ENCODE results near the gene DPYSL4. TPM values are rescaled to one million over a fixed set of nuclear protein-coding genes. Genes with fewer than 3 reads are reported as not detected.

The DPYSL4 gene
- total RNA-seq, 3 donors from 2014 or later (not counting 1 experiment from before 2014, with no cell fraction given): 0.40 to 1.3 (median 1.0) TPM

- no peak overlapping the region for H3K27ac ChIP-seq (ENCODE audit: low read length)
- WGBS (ENCODE audit: insufficient coverage): 90% methylated on average over 17 of the region's 17 CpGs
- H3K27me3 ChIP-seq (ENCODE audit: control insufficient read depth, insufficient read depth, low read length): no peaks in the 10 kb centered on the region
- intact Hi-C loops (cut with micrococcal nuclease): loop anchor here (10.0 kb wide), 1 partner anchor 287 kb away; no protein-coding TSS in a partner anchor
- no peak overlapping the region for H3K27ac Mint-ChIP-seq
- no peaks in the 10 kb centered on the region for H3K36me3 Mint-ChIP-seq
- TF ChIP-seq, protein P1, sequence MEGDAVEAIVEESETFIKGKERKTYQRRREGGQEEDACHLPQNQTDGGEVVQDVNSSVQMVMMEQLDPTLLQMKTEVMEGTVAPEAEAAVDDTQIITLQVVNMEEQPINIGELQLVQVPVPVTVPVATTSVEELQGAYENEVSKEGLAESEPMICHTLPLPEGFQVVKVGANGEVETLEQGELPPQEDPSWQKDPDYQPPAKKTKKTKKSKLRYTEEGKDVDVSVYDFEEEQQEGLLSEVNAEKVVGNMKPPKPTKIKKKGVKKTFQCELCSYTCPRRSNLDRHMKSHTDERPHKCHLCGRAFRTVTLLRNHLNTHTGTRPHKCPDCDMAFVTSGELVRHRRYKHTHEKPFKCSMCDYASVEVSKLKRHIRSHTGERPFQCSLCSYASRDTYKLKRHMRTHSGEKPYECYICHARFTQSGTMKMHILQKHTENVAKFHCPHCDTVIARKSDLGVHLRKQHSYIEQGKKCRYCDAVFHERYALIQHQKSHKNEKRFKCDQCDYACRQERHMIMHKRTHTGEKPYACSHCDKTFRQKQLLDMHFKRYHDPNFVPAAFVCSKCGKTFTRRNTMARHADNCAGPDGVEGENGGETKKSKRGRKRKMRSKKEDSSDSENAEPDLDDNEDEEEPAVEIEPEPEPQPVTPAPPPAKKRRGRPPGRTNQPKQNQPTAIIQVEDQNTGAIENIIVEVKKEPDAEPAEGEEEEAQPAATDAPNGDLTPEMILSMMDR (IDR thresholded peaks at IDR 0.05): no peak
- H3K27me3 Mint-ChIP-seq (ENCODE audit: low read depth in 2 of 2): peaks cover 0 to 12% of the 10 kb centered on the region in 2 donors
- H3K9me3 Mint-ChIP-seq: no peaks in the 10 kb centered on the region
- DNase-seq (no peak), ATAC-seq (no peak)
- H3K4me3 ChIP-seq (ENCODE audit: low read length): no peak overlapping the region
- H3K36me3 ChIP-seq (ENCODE audit: control insufficient read depth, insufficient read depth, low read length): no peaks in the 10 kb centered on the region
- no peaks in the 10 kb centered on the region for H3K9me3 ChIP-seq (ENCODE audit: control insufficient read depth, insufficient read depth, low read length)
- H3K4me1 Mint-ChIP-seq: peaks cover 0 to 5% of the 10 kb centered on the region in 2 donors
- H3K4me3 Mint-ChIP-seq: no peak overlapping the region
- H3K4me1 ChIP-seq (ENCODE audit: control insufficient read depth, insufficient read depth, low read length): no peaks in the 10 kb centered on the region
Measured at GRCh38 chr10:132167976-132168375, 18.8 kb upstream of the DPYSL4 start.

GRCh38 chr10:132168571-132169030, 18.1 kb upstream of the DPYSL4 start:
- no peak for ATAC-seq
- H3K4me3 Mint-ChIP-seq: no peak overlapping the region
- H3K4me3 ChIP-seq (ENCODE audit: low read length): no peak overlapping the region
- no peaks in the 10 kb centered on the region for H3K9me3 Mint-ChIP-seq
- no peak for DNase-seq
- no peak overlapping the region for H3K27ac Mint-ChIP-seq
- H3K4me1 ChIP-seq (ENCODE audit: control insufficient read depth, insufficient read depth, low read length): no peaks in the 10 kb centered on the region
- H3K9me3 ChIP-seq (ENCODE audit: control insufficient read depth, insufficient read depth, low read length): no peaks in the 10 kb centered on the region
- H3K27ac ChIP-seq (ENCODE audit: low read length): no peak overlapping the region
- TF ChIP-seq, protein P1 (IDR thresholded peaks at IDR 0.05): no peak
- intact Hi-C loops (cut with micrococcal nuclease): loop anchor here (10.0 kb wide), 1 partner anchor 286 kb away; no protein-coding TSS in a partner anchor
- H3K36me3 Mint-ChIP-seq: no peaks in the 10 kb centered on the region
- no peaks in the 10 kb centered on the region for H3K27me3 ChIP-seq (ENCODE audit: control insufficient read depth, insufficient read depth, low read length)
- peaks cover 0 to 10% of the 10 kb centered on the region in 2 donors for H3K27me3 Mint-ChIP-seq (ENCODE audit: low read depth in 2 of 2)
- H3K4me1 Mint-ChIP-seq: peaks cover 0 to 8% of the 10 kb centered on the region in 2 donors
- no peaks in the 10 kb centered on the region for H3K36me3 ChIP-seq (ENCODE audit: control insufficient read depth, insufficient read depth, low read length)
- WGBS (ENCODE audit: insufficient coverage): 85% methylated on average over 28 of the region's 28 CpGs

DNA sequence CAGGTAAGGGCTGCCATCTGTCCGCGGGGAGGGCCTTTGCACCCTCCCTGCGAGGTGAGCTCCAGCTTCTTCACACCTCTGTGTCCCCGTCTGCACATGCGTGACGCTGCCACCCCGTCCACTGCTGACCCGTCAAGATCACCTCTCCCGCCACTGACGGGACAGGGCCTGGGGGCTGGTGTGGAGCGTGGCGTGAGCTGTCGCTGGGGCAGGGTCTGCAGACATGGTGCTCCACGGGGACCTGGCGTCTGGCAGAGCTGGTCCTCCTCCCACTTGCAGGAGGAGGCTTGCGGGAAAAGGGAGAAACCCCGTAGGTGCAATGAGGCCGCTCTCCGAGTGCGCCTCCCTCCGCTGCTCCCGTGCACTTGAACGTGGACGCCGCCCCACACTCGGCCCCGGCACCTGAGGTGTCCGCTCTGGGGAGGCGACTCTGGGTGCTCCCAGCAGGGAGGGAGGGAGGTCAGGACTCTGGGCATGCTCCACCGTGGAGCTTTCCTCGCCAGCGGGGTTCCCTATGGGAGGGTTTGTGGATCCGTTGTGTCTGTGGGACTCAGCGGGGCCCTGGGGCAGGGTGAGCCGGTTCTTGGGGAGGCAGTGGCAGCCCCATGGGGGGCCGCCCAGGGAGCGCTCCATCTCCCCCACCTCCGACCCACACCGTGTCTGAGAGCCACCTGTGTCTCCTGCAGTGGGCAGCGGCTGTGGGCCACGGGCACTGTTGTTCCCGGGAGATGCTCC, 17.6 kb upstream of the DPYSL4 start:
- H3K9me3 Mint-ChIP-seq: no peaks in the 10 kb centered on the region

More for the DNA sequence above, 17.6 kb upstream of the DPYSL4 start:
- intact Hi-C loops (cut with micrococcal nuclease): loop anchor here (10.0 kb wide), 1 partner anchor 286 kb away; no protein-coding TSS in a partner anchor
- no peak overlapping the region for H3K4me3 Mint-ChIP-seq
- no peaks in the 10 kb centered on the region for H3K36me3 ChIP-seq (ENCODE audit: control insufficient read depth, insufficient read depth, low read length)
- no peaks in the 10 kb centered on the region for H3K27me3 ChIP-seq (ENCODE audit: control insufficient read depth, insufficient read depth, low read length)
- H3K27ac Mint-ChIP-seq: no peak overlapping the region
- TF ChIP-seq, protein P1 (IDR thresholded peaks at IDR 0.05): no peak
- 89% methylated on average over 42 of the region's 42 CpGs for WGBS (ENCODE audit: insufficient coverage)
- peaks cover 4% of the 10 kb centered on the region for H3K9me3 ChIP-seq (ENCODE audit: control insufficient read depth, insufficient read depth, low read length)
- H3K27ac ChIP-seq (ENCODE audit: low read length): no peak overlapping the region
- DNase-seq (no peak), ATAC-seq (no peak)
- no peak overlapping the region for H3K4me3 ChIP-seq (ENCODE audit: low read length)
- peaks cover 0 to 9% of the 10 kb centered on the region in 2 donors for H3K27me3 Mint-ChIP-seq (ENCODE audit: low read depth in 2 of 2)
- no peaks in the 10 kb centered on the region for H3K36me3 Mint-ChIP-seq
- H3K4me1 Mint-ChIP-seq: peaks cover 0 to 12% of the 10 kb centered on the region in 2 donors
- no peaks in the 10 kb centered on the region for H3K4me1 ChIP-seq (ENCODE audit: control insufficient read depth, insufficient read depth, low read length)

Measured in natural killer cell (primary cell).